GM12874 (cell line): ENCODE results near the gene SLC24A4.

Experiments used
- TF ChIP-seq, protein P1 (sequence below): IDR thresholded peaks from 2 replicates; pipeline ENCODE4 v1.5.1; 2011; ENCODE audit warnings: low read depth, mild to moderate bottlenecking, control low read depth, low read length, moderate library complexity; ENCODE audit not compliant: insufficient read depth

Gene SLC24A4

DNA sequence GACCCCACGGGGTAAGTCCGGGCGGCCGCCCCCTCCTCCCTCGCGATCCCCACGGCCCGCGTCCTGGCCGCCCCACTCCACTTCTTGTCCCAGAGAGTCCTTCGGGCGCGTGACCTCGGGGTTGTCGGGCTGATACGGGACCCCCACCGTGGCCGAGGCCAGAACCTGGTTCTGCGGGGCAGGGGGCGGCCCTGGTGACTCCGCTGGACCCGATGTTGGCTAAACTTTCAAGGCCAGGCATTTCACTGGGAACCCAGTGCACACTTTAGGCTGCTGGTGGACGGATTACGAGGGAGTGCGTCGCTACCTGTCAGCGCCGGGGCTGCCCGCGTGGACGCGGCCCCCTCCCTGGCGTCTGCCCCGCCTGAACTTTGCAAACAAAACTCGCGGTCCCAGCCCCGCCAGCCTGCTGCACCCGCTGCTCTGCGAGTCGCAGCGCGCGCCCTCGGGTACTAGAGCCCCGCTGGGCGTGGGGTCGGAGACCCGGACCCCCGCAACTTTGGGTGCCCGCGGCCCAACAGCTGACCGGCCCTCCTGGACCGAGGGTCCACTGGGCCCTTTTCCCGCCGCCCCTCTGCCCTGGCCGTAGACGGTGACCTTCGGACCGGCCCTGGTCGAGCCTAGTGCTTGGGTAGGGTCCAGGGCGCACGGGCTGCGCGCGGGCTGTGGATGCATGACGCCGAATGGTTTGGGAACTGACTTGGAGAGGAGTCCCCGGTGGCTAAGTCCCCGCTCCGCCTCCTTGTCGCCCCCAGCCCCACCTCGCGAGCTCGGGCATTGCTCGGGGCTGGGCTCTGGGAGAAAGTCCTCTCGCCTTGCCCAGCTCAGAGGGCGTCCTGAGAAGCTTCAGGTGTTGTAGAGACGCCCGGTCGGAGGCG lies 191.2 kb downstream of the SLC24A4 start:
- TF ChIP-seq, protein P1, sequence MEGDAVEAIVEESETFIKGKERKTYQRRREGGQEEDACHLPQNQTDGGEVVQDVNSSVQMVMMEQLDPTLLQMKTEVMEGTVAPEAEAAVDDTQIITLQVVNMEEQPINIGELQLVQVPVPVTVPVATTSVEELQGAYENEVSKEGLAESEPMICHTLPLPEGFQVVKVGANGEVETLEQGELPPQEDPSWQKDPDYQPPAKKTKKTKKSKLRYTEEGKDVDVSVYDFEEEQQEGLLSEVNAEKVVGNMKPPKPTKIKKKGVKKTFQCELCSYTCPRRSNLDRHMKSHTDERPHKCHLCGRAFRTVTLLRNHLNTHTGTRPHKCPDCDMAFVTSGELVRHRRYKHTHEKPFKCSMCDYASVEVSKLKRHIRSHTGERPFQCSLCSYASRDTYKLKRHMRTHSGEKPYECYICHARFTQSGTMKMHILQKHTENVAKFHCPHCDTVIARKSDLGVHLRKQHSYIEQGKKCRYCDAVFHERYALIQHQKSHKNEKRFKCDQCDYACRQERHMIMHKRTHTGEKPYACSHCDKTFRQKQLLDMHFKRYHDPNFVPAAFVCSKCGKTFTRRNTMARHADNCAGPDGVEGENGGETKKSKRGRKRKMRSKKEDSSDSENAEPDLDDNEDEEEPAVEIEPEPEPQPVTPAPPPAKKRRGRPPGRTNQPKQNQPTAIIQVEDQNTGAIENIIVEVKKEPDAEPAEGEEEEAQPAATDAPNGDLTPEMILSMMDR, result no peak

DNA sequence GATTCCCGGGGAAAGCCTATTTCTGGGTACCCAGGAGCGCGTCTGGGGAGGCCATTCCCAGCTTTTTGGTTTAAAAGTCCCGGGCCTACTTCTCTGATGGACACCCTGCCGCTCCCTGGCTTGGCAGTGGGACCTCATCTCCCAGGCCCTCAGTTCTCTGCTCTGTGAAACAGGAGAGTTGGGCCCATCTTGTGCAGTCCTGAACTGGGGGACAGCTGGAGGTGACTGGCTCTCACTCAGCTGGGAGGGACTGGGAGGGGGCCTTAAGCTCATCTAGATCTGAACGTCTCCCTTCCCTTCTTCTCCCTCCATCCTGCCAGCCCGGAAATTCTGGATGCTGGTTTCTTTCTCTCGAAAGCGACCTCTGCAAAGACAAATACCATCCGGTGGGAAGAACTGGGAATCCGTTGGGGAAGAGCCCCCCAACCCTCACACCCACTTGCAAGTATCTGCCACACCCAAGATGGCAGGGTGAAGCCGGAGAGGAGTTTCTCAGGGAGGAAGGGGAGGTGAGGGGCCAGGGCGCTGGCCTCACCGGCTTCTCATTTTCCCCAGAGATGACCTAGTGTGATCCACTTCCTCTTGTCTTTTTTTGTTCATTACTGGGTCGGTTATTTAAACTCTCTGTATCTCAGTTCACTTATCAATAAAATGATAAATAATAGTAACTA lies 192.0 kb downstream of the SLC24A4 start:
- TF ChIP-seq, protein P1, result no peak

DNA sequence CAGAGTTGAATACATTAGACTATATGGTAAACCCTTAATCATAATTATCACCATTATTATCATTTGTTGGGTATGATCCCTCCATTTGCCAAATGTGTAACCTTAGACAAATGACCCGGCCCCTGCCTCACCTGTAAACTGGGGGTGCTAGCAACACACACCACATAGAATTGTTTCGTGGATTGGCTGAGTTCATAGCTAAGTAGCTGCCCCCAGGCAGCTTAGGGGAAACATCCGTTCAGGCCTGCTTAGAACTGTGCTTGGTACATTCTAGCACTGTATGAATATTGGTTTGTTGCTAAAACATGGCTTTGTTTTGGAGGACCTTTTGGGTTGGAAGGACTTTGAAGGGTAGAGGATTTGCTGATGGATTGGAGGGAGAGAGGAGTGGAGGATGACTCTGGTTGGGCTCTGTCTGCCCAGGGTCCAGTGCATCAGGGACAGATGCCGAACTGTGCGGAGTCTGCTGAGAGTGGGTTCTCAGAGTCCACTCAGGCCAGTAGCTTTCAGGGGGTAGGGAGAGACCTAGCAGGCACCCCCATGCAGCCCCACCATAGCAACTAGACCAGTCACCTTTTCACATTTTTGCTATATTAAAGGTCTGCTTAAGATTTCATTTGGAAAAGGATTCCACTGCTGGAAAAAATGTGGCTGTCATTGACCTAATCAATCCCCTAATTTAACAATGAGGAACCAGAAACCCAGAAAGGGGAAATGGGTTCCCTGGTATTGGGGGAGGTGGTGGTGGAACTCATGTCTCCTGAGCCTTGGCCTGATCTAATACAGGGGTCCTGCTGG lies 192.8 kb downstream of the SLC24A4 start:
- TF ChIP-seq, protein P1, result no peak

DNA sequence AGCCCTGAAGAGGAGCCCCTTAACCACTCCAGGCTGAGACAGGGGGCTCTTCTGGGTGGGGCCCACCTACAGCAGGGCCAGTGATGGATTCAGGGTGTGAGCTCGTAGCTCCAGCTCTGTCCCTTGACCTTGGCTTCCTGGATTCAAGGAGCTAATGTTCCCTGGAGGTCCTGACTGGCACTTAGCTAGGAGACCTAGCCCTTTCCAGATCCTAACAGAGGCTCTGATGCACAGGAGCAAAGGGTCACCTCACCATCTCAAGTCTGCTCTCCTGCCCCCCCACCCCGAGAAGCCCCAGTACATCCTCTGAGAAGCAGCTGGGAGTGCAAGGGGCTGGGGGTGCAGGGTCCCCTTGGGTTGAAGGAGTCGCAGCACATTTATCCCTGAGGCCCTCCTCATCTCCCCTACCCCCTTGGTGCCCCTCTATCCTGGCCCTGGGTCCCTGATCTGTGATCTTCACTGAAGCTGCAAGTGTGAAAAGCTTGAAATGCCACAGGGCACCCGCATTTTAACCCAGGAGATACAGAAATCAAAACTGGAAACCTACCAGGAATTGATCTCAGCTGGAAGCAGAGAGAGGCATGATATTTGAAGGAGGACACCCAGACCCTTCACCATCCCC lies 193.5 kb downstream of the SLC24A4 start:
- TF ChIP-seq, protein P1, result no peak

- TF ChIP-seq, protein P1, result no peak
These were observed 194.1 kb downstream of the SLC24A4 start for GRCh38 chr14:92516966-92517506.

DNA sequence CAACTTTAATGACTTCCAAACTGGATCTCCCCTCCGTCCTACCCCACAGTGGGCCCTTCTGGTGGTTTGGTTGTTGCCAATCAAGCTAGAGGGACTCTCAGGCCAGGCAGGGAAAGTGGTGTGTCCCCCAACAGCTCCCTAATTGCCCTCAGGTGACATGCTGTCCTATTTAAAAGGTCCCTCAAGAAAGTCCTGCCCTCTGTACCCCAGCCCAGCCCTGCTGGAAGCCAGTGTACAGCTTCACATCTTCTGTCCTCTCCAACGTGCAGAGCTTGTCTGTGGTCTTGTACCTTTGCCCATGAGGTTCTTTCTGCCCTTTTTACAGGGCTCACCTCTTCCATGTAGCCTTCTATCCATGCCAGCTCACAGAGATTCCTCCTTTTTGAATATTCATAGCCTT lies 194.8 kb downstream of the SLC24A4 start:
- TF ChIP-seq, protein P1, result no peak
